GM18868 (cell line): ENCODE results near the gene CD27.
"Not testable (repeated sequence)": the region's sequence is repeated elsewhere in the genome, so short reads cannot be mapped to it uniquely, and the experiment has no call there.

Experiments used
- ATAC-seq: cut with Tn5 transposase; IDR thresholded peaks from one replicate; pipeline ENCODE4 v1.9.1; 2021; ENCODE audit warnings: mild to moderate bottlenecking, moderate library complexity; ENCODE audit not compliant: unreplicated experiment

Gene CD27

DNA sequence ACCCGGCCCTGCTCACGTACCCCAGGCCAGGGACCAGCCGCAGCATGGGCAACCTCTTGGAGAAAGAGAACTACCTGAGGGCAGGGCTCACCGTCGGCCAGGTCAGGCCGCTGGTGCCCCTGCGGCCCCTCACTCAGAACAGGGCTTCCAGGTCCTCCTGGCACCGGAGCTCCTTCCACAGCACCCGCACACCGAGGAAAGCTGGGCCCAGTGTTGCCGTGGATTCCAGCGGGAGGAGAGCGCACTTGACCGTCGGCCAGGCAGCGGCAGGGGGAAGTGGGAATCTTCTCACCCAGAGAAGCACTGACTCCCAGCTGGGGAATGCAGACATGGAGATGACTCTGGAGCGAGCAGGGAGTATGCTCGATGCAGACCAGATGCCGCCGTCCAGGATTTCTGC is 33.7 kb downstream of the CD27 start:
- ATAC-seq, result no peak

DNA sequence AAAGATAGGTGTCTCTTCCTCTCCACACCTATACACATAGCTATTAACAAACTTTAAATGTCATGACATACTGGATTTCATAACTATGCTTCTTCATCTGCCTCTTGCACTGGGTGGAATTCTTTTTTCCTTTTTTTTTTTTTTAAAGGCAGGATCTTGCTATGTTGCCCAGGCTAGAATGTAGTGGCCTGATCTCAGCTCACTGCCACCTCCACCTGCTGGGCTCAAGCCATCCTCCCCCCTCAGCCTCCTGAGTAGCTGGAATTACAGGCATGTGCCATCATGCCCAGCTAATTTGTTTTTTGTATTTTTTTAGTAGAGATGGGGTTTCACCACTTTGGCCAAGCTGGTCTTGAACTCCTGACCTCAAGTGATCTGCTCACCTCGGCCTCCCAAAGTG is 43.5 kb downstream of the CD27 start:
- no peak for ATAC-seq

DNA sequence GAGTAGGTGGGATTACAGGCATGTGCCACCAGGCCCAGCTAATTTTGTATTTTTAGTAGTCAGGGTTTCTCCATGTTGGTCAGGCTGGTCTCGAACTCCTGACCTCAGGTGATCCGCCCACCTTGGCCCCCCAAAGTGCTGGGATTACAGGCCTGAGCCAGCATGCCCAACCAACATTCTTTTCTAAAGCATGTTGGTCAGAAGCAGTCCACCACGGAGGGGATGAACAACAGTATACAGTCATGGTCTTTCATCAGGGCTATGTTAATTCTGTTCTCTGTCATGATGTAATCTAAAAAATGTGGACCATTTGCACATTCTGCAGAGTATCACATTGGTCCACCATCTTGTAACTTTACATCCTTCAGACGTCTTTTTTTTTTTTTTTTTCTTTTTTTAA is 44.7 kb downstream of the CD27 start:
- ATAC-seq, result no peak

DNA sequence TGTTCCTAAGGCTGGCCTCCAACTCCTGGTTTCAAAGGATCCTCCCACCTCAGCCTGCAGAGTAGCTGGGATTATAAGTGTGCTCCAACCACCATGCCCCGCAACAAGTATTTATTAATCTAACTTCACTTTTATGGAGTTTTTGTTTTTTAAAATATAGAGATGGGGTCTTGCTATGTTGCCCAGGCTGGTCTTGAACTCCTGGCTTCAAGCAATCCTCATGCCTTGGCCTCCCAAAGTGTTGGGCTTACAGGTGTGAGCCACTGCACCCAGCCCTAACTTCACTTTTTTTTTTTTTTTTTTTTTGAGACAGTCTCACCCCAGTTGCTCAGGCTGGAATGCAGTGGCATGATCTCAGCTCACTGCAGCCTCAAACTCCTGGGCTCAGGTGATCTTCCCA is 45.9 kb downstream of the CD27 start:
- not testable (repeated sequence) for ATAC-seq

DNA sequence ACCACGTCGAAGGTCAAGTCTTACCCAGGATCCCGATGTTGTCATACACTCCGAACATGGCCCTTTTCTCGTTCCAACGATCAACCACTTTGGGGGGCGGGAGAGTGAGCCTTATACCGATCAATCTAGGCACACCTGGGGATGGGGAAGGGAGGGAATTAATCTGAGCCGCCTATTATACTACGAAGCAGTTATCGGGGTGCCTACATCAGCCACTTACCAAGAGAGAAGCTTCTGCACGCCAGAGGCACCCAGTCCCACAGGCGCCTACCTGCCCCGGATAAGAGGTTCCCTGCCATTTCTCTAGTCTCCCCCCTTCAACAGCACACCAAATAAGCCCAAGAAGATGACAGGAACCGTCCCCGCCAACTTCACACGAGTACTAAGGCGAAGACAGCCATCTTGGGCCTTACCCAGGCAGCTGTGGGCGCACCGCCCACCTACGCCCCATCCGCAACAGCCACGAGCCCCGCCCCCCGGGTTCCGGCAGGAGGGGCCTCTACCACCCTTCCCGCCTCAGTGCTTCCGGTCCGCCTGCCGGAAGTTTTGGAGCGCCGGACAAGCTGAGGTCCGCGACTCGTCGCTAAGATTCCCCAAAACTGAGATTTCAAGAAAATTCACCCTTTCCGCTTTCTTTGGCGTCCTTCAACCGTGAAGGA is 48.2 kb downstream of the CD27 start, which contains the start of gene MRPL51:
MRPL51 (minus strand) TSS at position 425 of the 659 bp plus-strand sequence; CDS start at position 299, 126 bp downstream.
- peak; percentile 81 for ATAC-seq

DNA sequence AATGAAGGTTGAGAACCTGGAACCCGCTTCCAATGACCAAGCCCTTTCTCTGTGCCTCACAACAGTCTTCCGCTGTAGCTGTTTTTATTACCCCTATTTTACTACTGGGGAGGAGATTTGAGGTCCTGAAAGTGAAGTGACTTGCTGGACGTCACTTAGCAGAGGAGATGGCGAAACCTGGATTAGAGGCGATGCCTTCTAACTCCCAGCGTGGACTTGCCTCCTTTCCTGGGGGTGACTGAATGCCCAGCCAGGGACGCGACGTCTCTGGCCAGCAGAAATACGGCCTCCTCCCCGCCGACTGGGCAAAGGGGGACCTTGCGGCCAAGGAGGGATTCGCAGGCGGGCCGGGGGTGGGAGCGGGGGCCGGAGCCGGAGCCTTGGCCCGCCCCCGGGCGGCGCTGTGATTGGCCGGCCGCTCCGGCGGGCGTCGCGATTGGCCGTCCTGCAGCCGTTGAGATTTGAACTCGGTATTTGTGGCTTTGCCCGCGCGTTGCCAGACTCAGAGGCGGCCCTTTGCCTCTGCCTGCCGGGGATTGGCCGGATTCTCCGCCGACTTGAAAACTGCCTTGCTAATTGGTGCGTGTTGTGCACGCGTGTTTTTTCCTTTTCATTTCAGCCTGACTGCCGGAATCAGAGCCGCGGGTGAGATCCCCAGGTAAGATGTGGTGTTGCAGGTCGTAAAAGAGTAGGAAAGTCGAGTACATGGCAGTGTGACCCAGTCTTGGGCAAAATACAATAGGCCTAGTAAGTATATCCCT is 48.9 kb downstream of the CD27 start, which contains the start of gene NCAPD2:
NCAPD2 (plus strand) TSS at position 606 of the 761 bp plus-strand sequence. CDS start 997 bp downstream, outside the sequence.
- peak; percentile 77 for ATAC-seq

DNA sequence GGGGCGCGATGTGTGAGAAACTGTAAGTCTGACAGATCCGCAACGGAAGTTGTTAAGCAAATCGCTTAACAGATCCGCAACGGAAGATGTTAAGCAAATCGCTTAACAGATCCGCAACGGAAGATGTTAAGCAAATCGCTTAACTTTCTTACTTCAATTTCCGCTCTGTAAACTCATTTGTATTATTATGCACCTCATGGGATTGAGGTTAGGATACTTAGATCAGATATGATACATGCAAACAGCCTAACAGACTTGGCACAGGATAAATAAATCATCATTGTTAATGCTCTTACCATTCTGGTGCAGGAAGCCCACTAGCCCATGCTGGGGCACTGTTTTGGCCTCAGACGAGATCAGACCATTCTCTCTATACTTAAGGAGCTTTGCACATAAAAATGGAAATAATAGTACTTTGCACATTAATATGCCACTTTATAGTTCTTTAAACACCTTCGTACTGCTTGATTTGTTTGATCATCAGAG is 49.5 kb downstream of the CD27 start:
- peak; percentile 30 for ATAC-seq

DNA sequence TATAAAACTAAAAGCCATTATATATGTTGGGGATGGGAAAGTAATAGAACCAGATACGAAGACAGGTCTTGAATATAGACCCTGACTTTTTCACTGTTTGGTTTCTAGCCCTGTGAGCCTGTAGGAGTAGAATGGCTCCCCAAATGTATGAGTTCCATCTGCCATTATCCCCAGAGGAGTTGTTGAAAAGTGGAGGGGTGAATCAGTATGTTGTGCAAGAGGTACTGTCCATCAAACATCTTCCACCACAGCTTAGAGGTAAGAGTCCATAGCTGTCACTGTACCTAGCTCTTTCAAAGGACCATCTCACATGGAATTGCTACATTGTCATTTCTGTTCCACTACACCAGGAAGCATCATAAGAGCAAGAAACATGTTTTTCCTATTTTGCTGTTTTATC is 50.2 kb downstream of the CD27 start:
- no peak for ATAC-seq

DNA sequence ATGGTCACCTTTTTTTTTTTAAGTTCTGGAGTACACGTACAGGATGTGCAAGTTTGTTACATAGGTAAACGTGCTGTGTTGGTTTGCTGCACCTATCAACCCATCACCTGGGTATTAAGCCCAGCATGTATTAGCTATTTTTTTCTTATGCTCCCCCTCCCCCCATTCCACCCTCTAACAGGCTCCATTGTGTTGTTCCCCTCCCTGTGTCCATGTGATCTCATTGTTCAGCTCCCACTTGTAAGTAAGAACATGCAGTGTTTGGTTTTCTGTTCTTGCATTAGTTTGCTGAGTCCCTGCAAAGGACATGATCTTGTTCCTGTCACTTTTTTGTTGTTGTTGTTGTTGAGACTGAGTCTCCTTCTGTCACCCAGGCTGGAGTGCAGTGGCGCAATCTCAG is 52.5 kb downstream of the CD27 start:
- not testable (repeated sequence) for ATAC-seq

DNA sequence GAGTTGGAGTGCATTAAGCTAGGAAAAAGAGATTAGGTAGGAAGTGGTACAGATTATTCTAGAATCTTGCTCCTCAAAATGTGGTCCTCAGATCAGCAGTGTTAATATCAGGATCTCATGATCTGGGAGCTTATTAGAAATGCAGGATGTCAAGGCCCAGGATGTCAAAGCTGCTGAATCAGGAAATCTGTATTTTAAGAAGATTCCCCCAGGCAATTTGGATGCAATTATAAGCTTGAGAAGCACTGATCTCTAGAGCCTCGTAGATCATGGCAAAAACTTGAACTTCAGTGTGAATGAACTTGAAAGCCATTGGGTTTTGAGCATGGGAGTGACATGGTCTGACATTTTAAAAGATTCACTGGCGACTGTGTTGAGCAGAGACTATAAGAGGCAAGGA is 55.7 kb downstream of the CD27 start:
- ATAC-seq, result no peak
